Gastrocnemius medialis (tissue), 4 donors: ENCODE results near the gene MYL11. TPM values are rescaled to one million over a fixed set of nuclear protein-coding genes. Genes with fewer than 3 reads are reported as not detected.

Experiments used
- ATAC-seq, 2 donors: fragments of 150-250 bp; one replicate each; pipeline ENCODE4 v1.9.1; 2016
- DNase-seq, 2 donors: peaks; one replicate each; pipeline ENCODE4 v3.0.0-alpha.2; 2019
- H3K27ac ChIP-seq, 4 donors: fragments of 200-600 bp; sonication (generic); 1 replicate in 1 of 4; 2 replicates in 3 of 4; pipeline ENCODE4 v1.5.1; 2016 to 2018; ENCODE audit warnings: mild to moderate bottlenecking in 2 of 4, moderate library complexity in 1 of 4
- H3K27me3 ChIP-seq, 3 donors: fragments of 200-600 bp; sonication (generic) in 2 of 3; 1 replicate in 1 of 3; 2 replicates in 2 of 3; pipeline versions ENCODE4 v1.5.1 to v1.6.0; 2016 to 2019; ENCODE audit warnings: mild to moderate bottlenecking in 1 of 3, moderate library complexity in 1 of 3
- H3K36me3 ChIP-seq, 2 donors: fragments of 200-600 bp; sonication (generic) in 1 of 2; one replicate each; pipeline ENCODE4 v1.5.1; 2017 to 2018
- H3K4me1 ChIP-seq, 2 donors: fragments of 200-600 bp; sonication (generic) in 1 of 2; one replicate each; pipeline ENCODE4 v1.5.1; 2016 to 2017; ENCODE audit warnings: mild to moderate bottlenecking in 2 of 2
- H3K4me3 ChIP-seq, 4 donors: fragments of 200-600 bp; sonication (generic) in 3 of 4; 1 replicate in 1 of 4; 2 replicates in 3 of 4; pipeline ENCODE4 v1.5.1; 2016 to 2019; ENCODE audit warnings: mild to moderate bottlenecking in 2 of 4
- H3K9me3 ChIP-seq, 3 donors: fragments of 200-600 bp; sonication (generic) in 2 of 3; 1 replicate in 1 of 3; 2 replicates in 2 of 3; pipeline ENCODE4 v1.5.1; 2016 to 2019
- POLR2A ChIP-seq, 2 donors: fragments of 450-650 bp; IDR thresholded peaks; one replicate each; pipeline ENCODE4 v1.6.1; 2017; ENCODE audit warnings: antibody characterized with exemption in 2 of 2, mild to moderate bottlenecking in 2 of 2, moderate library complexity in 2 of 2
- in situ Hi-C, 4 donors: fragments of 200-750 bp; cut with MboI; loops; one replicate each; pipeline versions ENCODE4 v1.15.0 to v1.8.0; 2017; ENCODE audit warnings: low sequenced_read_pairs in 4 of 4
- intact Hi-C: fragments of 100-400 bp; cut with DNase I; formaldehyde crosslinking; loops from one replicate; pipeline ENCODE4 v1.15.1; 2023; ENCODE audit warnings: low total_unique reads
- total RNA-seq, 4 donors: library from RNA; depleted of rRNA; stranded (reverse); fragments of >200 nt; gene quantifications; one replicate each; pipeline versions ENCODE4 v1.1.0 to v1.2.3, GENCODE V29; 2016
- TF ChIP-seq, protein P1 (sequence below), 5 experiments: fragments of 450-650 bp in 3 of 5; fragments of 200-600 bp in 2 of 5; sonication (generic) in 2 of 5; IDR thresholded peaks in 4 of 5; conservative IDR thresholded peaks in 1 of 5; 1 replicate in 4 of 5; 2 replicates in 1 of 5; pipeline ENCODE4 v1.5.1; 2016 to 2019; ENCODE audit warnings: antibody characterized with exemption in 5 of 5, mild to moderate bottlenecking in 3 of 5, moderate library complexity in 3 of 5

The MYL11 gene
- total RNA-seq, 4 donors from 2014 or later, result 1,053 to 4,879 (median 1,942) TPM

DNA sequence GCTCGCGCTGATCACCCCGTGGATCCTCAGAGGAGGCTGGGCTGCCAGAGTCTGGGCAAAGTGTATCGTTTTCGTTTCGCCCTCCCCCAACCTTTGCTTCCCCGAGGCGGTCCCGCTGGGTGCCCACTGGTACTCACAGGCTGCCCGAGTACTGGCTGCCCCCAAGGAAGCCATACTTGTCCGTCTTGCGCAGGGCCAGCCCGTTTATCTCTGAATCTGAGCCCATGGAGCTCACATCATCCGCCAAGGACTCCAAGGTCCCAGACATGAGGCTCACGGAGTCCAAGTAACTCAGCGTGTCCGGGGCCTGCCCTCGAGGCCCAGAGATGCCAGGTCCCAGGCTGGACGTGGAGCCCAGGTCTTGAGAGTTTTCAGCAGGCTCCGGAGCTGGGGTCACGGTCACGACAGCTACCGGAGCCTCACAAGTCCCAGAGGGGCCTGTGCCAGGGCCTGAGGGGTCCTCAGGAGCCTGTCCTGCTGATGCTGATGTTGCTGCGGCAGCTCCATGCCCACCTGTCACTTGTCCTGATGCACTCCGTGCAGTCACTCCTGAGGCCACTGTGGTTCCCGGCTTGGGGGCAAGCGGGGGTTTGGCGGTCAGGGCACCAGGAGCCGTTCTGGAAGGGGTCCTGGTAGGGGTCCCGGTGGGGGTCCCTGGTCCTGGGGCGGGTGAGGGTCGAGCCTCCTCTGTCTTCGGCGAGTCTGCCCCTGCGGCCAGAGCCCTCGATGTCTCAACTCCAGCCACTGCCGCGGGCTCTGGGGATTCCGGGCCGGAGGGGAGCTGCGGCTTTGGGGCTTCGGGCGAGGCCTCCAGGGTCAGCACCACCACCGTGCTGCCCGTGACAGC lies 5.3 kb upstream of the MYL11 start:
- intact Hi-C loops (no loop called here), in situ Hi-C loops (loop anchor here in 2 of 4 donors (25.0 kb wide), 2 partner anchors 282 to 307 kb away; partner anchors contain the start of genes ALDOA (in 1 of the 2), PPP4C (in 1 of the 2), TBX6 (in 1 of the 2) and YPEL3 (in 1 of the 2))
- DNase-seq, result no peak
- peak overlapping the region; percentile 79 to 88 (median 88) for H3K27ac ChIP-seq
- H3K9me3 ChIP-seq, result no peaks in the 10 kb centered on the region
- no peak for TF ChIP-seq POLR2A (IDR thresholded peaks at IDR 0.05)
- TF ChIP-seq, protein P1, sequence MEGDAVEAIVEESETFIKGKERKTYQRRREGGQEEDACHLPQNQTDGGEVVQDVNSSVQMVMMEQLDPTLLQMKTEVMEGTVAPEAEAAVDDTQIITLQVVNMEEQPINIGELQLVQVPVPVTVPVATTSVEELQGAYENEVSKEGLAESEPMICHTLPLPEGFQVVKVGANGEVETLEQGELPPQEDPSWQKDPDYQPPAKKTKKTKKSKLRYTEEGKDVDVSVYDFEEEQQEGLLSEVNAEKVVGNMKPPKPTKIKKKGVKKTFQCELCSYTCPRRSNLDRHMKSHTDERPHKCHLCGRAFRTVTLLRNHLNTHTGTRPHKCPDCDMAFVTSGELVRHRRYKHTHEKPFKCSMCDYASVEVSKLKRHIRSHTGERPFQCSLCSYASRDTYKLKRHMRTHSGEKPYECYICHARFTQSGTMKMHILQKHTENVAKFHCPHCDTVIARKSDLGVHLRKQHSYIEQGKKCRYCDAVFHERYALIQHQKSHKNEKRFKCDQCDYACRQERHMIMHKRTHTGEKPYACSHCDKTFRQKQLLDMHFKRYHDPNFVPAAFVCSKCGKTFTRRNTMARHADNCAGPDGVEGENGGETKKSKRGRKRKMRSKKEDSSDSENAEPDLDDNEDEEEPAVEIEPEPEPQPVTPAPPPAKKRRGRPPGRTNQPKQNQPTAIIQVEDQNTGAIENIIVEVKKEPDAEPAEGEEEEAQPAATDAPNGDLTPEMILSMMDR (IDR thresholded peaks at IDR 0.05 in 4 of 5, conservative IDR thresholded peaks at IDR 0.05 in 1 of 5), result no peak
- H3K36me3 ChIP-seq, result peaks cover 0 to 15% of the 10 kb centered on the region in 2 donors
- peak overlapping the region; percentile 65 to 78 (median 74) for H3K4me3 ChIP-seq
- H3K27me3 ChIP-seq, result no peaks in the 10 kb centered on the region
- ATAC-seq, result no peak
- H3K4me1 ChIP-seq, result peaks cover 41 to 51% of the 10 kb centered on the region in 2 donors

DNA sequence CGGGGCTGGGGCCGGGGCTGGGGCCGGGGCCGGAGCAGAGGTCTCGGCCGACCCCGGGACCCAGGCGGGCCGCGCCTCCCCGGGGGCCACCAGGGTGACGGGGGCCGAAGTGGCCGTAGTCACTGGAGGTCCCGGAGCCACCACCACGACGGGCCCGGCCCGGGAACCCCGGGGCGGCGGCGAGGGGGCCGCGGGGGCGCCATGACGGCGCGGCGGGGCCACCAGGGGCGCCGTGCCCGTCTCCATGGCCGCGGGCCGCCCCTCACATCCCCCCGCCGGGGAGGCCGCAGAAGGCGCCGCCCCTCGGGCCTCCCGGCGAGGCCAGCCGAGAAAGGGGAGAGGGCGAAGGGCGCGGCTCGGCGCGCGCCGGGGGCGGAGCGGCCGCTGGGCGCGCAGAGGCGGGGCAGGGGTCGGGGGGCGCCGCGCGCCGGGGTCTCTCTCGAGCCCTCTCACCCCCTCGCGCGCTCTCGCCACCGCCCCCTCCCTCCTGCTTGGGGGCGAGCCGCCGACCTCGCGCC lies 4.6 kb upstream of the MYL11 start:
- H3K27me3 ChIP-seq, result no peaks in the 10 kb centered on the region
- peaks cover 41 to 58% of the 10 kb centered on the region in 2 donors for H3K4me1 ChIP-seq
- in situ Hi-C loops (loop anchor here in 2 of 4 donors (25.0 kb wide), 2 partner anchors 283 to 308 kb away; partner anchors contain the start of genes ALDOA (in 1 of the 2), PPP4C (in 1 of the 2), TBX6 (in 1 of the 2) and YPEL3 (in 1 of the 2)), intact Hi-C loops (loop anchor here (1.0 to 10.0 kb wide), 4 partner anchors 15 to 563 kb away; partner anchors contain the start of genes CD2BP2, MAZ, TBX6 and YPEL3)
- no peaks in the 10 kb centered on the region for H3K9me3 ChIP-seq
- peak overlapping the region; percentile 65 to 78 (median 74) for H3K4me3 ChIP-seq
- DNase-seq, result no peak
- peak in 1 of 2 donors; percentile 0 for ATAC-seq
- TF ChIP-seq, protein P1 (IDR thresholded peaks at IDR 0.05 in 4 of 5, conservative IDR thresholded peaks at IDR 0.05 in 1 of 5), result peak in 2 of 5 experiments; percentile 23 to 27
- peak; percentile 85 to 91 for TF ChIP-seq POLR2A (IDR thresholded peaks at IDR 0.05)
- H3K36me3 ChIP-seq, result peaks cover 0 to 8% of the 10 kb centered on the region in 2 donors
- H3K27ac ChIP-seq, result peak overlapping the region; percentile 79 to 88 (median 88)

DNA sequence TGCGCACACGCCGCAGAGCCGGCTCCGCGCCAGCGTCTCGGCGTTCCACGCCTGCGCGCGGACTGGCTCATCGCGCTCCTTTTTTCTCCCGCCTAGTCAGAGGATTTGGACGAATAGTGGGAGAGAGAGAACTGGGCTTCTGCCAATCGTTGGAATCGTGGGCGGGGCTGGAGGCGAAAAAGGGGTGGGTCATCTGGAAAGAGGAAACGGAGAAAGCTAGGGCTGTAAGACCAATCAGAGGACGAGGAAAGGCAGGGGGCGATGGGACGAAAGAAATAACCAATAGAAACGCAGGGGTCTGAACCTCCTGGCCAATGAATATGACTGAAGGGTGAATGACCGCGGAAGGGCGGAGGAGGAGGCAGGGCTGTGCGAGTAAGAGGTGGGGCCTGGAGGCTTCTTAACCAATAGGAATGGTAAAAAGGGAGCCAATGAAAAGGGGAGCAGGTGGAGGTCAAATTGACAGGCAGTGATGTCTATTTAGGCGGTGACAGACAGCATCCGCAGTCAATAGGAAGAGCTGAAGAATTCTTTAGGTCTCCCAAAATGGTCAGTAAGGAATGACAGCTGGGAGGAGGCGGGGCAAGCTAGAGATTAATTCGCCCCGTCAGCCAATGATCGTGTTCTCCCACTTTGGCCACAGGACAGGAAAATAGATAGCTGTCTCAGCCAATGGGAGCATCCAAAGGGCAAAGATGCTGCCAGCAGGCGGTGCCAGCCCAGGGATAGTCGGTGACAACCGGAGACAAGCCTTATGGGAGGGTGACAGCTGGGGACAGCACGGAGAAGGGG lies 4.0 kb upstream of the MYL11 start, which contains the start of gene TBC1D10B:
TBC1D10B (minus strand) TSS at position 39 of the 792 bp plus-strand sequence. CDS start 311 bp downstream, outside the sequence.
- TF ChIP-seq, protein P1 (IDR thresholded peaks at IDR 0.05 in 4 of 5, conservative IDR thresholded peaks at IDR 0.05 in 1 of 5), result peak in 1 of 5 experiments; percentile 14
- TF ChIP-seq POLR2A (IDR thresholded peaks at IDR 0.05), result no peak
- in situ Hi-C loops (loop anchor here in 2 of 4 donors (25.0 kb wide), 2 partner anchors 283 to 308 kb away; partner anchors contain the start of genes ALDOA (in 1 of the 2), PPP4C (in 1 of the 2), TBX6 (in 1 of the 2) and YPEL3 (in 1 of the 2)), intact Hi-C loops (loop anchor here (1.0 to 10.0 kb wide), 5 partner anchors 15 to 563 kb away; partner anchors contain the start of genes CD2BP2, FBRS, MAZ and TBX6)
- Histone ChIP-seq H3K4me1 (peaks cover 41 to 64% of the 10 kb centered on the region in 2 donors), H3K27ac (peak within 1 kb of the TSS; percentile 90 to 99 (median 96)), H3K4me3 (peak within 1 kb of the TSS; percentile 65 to 78 (median 74)), H3K9me3 (no peaks in the 10 kb centered on the region), H3K27me3 (no peaks in the 10 kb centered on the region), H3K36me3 (peaks cover 0 to 1% of the 10 kb centered on the region in 2 donors)
- DNase-seq, result peak; percentile 99 to 100
- peak; percentile 83 to 87 for ATAC-seq
